ENCODE data around the gene AGBL5.

AGBL5 gene

DNA sequence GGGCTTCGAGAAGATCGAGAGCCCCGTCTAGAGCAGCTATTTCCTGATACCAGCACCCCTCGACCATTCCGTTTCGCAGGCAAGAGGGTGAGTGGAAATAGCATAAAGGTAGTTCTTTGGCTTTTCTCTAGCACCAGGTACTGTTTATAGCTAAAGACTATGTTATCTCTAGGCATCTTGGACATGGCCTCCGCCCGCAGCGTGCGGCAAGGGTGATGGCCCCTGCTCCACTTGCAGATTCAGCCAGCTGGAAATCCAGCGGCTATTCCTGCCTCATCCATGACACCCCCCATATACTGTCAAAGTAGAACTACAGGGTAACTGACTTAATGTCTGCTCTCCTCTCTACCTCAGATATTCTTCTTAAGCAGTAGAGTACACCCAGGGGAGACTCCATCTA, 3.3 kb downstream of the AGBL5 start:
- no peaks in the 10 kb centered on the region for H3K79me2 ChIP-seq (ENCODE audit: insufficient read depth, low read length)
- H3F3A ChIP-seq (ENCODE audit: insufficient read depth, low read length): no peaks in the 10 kb centered on the region
- H2AFZ ChIP-seq (ENCODE audit: low read length): no peak overlapping the region
- TF ChIP-seq, protein P1, sequence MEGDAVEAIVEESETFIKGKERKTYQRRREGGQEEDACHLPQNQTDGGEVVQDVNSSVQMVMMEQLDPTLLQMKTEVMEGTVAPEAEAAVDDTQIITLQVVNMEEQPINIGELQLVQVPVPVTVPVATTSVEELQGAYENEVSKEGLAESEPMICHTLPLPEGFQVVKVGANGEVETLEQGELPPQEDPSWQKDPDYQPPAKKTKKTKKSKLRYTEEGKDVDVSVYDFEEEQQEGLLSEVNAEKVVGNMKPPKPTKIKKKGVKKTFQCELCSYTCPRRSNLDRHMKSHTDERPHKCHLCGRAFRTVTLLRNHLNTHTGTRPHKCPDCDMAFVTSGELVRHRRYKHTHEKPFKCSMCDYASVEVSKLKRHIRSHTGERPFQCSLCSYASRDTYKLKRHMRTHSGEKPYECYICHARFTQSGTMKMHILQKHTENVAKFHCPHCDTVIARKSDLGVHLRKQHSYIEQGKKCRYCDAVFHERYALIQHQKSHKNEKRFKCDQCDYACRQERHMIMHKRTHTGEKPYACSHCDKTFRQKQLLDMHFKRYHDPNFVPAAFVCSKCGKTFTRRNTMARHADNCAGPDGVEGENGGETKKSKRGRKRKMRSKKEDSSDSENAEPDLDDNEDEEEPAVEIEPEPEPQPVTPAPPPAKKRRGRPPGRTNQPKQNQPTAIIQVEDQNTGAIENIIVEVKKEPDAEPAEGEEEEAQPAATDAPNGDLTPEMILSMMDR (IDR thresholded peaks at IDR 0.05; ENCODE audit: low read length): no peak
- TF ChIP-seq EZH2 (IDR thresholded peaks at IDR 0.05; ENCODE audit: borderline replicate concordance, low read length): no peak
- H4K20me1 ChIP-seq (ENCODE audit: insufficient read depth, low read length): no peaks in the 10 kb centered on the region
- no peaks in the 10 kb centered on the region for H3K9me3 ChIP-seq (ENCODE audit: low read length)
- no peak overlapping the region for H3K4me2 ChIP-seq (ENCODE audit: low read length)
- no peak overlapping the region for H3K4me3 ChIP-seq (ENCODE audit: low read depth, low read length, poor library complexity, severe bottlenecking)
- peaks cover 51% of the 10 kb centered on the region for H3K36me3 ChIP-seq (ENCODE audit: insufficient read depth, low read length)
- no peaks in the 10 kb centered on the region for H3K27me3 ChIP-seq (ENCODE audit: insufficient read depth, low read length)
- H3K4me1 ChIP-seq (ENCODE audit: insufficient read depth, low read length, severe bottlenecking): peaks cover 11% of the 10 kb centered on the region
- no peak overlapping the region for H3K27ac ChIP-seq (ENCODE audit: low read depth, low read length, poor library complexity, severe bottlenecking)
- no peaks in the 10 kb centered on the region for H3K9me2 ChIP-seq (ENCODE audit: low read depth, low read length)
- H3K9ac ChIP-seq (ENCODE audit: low read length): no peak overlapping the region

DNA sequence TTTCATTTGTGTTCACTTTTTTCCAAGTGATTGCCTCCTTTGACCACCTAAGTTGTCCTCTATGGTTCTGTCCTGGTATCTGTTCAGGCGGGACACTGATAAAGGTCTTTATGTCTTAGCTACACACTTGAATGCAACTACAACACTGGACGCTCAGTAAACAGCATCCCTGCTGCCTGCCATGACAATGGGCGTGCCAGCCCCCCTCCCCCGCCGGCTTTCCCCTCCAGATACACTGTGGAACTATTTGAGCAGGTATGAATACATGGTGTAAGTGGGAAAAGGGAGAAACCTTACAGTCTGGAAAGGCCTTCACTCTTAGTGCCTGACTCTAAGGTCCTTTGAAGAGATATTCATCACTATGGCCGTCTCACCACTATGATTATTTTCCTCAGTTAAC, 5.7 kb downstream of the AGBL5 start:
- no peak for TF ChIP-seq EZH2 (IDR thresholded peaks at IDR 0.05; ENCODE audit: borderline replicate concordance, low read length)
- TF ChIP-seq, protein P1 (IDR thresholded peaks at IDR 0.05; ENCODE audit: low read length): no peak
- Histone ChIP-seq H3K4me2 (ENCODE audit: low read length) (no peak overlapping the region), H3K27ac (ENCODE audit: low read depth, low read length, poor library complexity, severe bottlenecking) (no peak overlapping the region), H3K27me3 (ENCODE audit: insufficient read depth, low read length) (no peaks in the 10 kb centered on the region), H3F3A (ENCODE audit: insufficient read depth, low read length) (no peaks in the 10 kb centered on the region), H3K79me2 (ENCODE audit: insufficient read depth, low read length) (no peaks in the 10 kb centered on the region), H3K9me3 (ENCODE audit: low read length) (no peaks in the 10 kb centered on the region), H4K20me1 (ENCODE audit: insufficient read depth, low read length) (no peaks in the 10 kb centered on the region), H3K4me3 (ENCODE audit: low read depth, low read length, poor library complexity, severe bottlenecking) (no peak overlapping the region), H2AFZ (ENCODE audit: low read length) (no peak overlapping the region), H3K36me3 (ENCODE audit: insufficient read depth, low read length) (peaks cover 51% of the 10 kb centered on the region), H3K9ac (ENCODE audit: low read length) (no peak overlapping the region), H3K9me2 (ENCODE audit: low read depth, low read length) (no peaks in the 10 kb centered on the region), H3K4me1 (ENCODE audit: insufficient read depth, low read length, severe bottlenecking) (peaks cover 7% of the 10 kb centered on the region)

DNA sequence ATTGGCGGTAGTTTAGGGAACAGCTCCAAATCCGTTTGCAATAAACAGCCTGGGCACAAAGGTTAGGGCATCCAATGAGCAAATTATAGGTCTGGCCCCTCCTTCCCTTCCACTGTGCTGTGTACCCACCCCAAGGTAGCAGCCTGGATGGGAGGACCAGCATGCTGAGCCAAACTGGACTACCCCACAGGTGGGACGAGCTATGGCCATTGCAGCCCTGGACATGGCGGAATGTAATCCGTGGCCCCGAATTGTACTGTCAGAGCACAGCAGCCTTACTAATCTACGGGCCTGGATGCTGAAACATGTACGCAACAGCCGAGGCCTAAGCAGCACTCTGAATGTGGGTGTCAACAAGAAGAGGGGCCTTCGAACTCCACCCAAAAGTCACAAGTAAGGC, 6.7 kb downstream of the AGBL5 start:
- Histone ChIP-seq H3K4me3 (ENCODE audit: low read depth, low read length, poor library complexity, severe bottlenecking) (no peak overlapping the region), H3K9ac (ENCODE audit: low read length) (no peak overlapping the region), H3K9me2 (ENCODE audit: low read depth, low read length) (no peaks in the 10 kb centered on the region), H3K27me3 (ENCODE audit: insufficient read depth, low read length) (no peaks in the 10 kb centered on the region), H3K4me1 (ENCODE audit: insufficient read depth, low read length, severe bottlenecking) (no peaks in the 10 kb centered on the region), H3K9me3 (ENCODE audit: low read length) (no peaks in the 10 kb centered on the region), H3K4me2 (ENCODE audit: low read length) (no peak overlapping the region), H4K20me1 (ENCODE audit: insufficient read depth, low read length) (no peaks in the 10 kb centered on the region), H3K79me2 (ENCODE audit: insufficient read depth, low read length) (no peaks in the 10 kb centered on the region), H3K27ac (ENCODE audit: low read depth, low read length, poor library complexity, severe bottlenecking) (no peak overlapping the region), H3F3A (ENCODE audit: insufficient read depth, low read length) (no peaks in the 10 kb centered on the region), H3K36me3 (ENCODE audit: insufficient read depth, low read length) (peaks cover 58% of the 10 kb centered on the region), H2AFZ (ENCODE audit: low read length) (no peak overlapping the region)
- TF ChIP-seq, protein P1 (IDR thresholded peaks at IDR 0.05; ENCODE audit: low read length): no peak
- TF ChIP-seq EZH2 (IDR thresholded peaks at IDR 0.05; ENCODE audit: borderline replicate concordance, low read length): no peak
